ENCODE data around the gene ELN.

DNA sequence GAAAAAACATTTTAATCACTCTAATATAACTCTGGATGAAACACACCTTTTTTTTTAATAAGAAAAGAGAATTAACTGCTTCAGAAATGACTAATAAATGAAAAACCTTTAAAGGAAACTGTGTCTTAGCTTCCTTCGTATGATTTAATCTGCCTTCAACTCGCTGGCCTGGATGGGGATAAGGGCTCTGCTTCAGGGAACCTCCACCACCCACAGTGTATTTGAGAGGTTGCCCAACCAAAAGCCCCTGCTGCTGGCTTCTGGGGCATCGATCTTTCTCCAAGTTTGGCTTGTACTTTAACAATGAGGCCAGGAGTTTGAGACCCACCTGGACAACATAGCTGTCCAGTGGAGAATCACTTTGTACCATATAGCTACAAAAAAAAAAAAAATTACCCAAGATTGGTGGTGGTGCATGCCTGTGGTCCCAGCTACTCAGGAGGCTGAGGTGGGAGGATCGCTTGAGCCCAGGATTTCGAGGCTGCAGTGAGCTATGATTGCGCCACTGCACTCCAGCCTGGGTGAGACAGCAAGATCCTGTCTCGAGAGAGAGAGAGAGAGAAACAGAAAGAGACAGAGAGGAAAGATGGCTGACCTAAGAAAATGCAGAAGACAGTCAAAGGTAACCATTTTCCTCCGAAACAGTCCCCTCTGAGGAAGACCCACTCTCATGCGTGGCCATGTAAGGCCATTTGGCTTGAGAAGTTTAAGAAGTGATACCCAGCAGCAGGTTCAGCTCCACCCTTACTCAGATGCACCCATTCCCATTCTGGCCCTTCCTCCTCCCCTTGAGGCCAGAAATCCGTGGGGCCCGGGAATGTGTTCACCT lies 42.0 kb downstream of the ELN start:
- TF ChIP-seq, protein P1, sequence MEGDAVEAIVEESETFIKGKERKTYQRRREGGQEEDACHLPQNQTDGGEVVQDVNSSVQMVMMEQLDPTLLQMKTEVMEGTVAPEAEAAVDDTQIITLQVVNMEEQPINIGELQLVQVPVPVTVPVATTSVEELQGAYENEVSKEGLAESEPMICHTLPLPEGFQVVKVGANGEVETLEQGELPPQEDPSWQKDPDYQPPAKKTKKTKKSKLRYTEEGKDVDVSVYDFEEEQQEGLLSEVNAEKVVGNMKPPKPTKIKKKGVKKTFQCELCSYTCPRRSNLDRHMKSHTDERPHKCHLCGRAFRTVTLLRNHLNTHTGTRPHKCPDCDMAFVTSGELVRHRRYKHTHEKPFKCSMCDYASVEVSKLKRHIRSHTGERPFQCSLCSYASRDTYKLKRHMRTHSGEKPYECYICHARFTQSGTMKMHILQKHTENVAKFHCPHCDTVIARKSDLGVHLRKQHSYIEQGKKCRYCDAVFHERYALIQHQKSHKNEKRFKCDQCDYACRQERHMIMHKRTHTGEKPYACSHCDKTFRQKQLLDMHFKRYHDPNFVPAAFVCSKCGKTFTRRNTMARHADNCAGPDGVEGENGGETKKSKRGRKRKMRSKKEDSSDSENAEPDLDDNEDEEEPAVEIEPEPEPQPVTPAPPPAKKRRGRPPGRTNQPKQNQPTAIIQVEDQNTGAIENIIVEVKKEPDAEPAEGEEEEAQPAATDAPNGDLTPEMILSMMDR (IDR thresholded peaks at IDR 0.05; ENCODE audit: low read depth, low read length), result no peak
- TF ChIP-seq EZH2phosphoT487 (IDR thresholded peaks at IDR 0.05; ENCODE audit: low read depth), result no peak
